GM18502 (cell line): ENCODE results near the gene SNU13.
"Not testable (repeated sequence)": the region's sequence is repeated elsewhere in the genome, so short reads cannot be mapped to it uniquely, and the experiment has no call there.

ENCODE experiments used
- ATAC-seq: cut with Tn5 transposase; IDR thresholded peaks from one replicate; pipeline ENCODE4 v1.9.1; 2021; ENCODE audit warnings: mild to moderate bottlenecking; ENCODE audit not compliant: unreplicated experiment, poor library complexity

Gene SNU13

DNA sequence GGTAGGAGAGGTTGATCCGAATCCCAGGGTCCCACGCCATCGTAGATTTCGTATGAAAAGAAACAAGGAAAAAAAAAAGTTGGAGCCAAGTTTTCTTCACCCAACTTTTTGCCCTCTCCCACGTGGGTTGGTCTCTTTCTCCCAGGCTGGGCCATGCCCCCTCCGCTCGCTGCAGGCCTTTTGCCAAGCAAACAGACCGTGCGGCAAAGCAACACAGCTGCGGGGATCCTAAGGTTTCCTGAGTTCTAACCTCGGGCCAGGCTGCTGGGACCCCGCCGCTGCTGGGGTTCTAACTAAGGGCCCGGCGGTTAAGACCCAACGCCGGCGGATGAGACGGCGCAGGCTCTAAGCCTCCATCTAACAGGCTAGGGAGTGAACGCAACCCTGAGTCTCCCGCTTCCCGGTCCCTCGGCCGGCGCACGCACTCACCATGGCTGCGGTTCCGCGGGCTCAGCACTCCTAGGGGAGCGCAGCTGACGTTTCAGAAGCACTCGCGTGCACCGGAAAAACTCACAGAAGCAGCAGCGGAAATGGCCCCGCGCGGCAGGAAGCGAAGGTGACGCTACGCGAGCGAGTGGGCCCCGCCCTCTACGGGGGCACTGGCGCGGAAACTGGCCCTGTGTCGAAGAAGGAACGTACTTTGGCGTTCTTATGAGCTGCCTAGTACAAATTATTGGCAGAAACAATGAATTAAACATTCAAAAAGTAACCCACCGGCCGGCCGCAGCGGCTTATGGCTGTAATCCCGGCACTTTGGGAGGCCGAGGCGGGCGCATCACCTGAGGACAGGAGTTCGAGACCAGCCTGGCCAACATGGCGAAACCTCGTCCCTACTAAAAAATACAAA is at the start of gene SNU13:
SNU13 (minus strand) TSS at position 503 of the 847 bp plus-strand sequence; CDS start at position 432, 71 bp downstream.
- peak; percentile 87 for ATAC-seq

DNA sequence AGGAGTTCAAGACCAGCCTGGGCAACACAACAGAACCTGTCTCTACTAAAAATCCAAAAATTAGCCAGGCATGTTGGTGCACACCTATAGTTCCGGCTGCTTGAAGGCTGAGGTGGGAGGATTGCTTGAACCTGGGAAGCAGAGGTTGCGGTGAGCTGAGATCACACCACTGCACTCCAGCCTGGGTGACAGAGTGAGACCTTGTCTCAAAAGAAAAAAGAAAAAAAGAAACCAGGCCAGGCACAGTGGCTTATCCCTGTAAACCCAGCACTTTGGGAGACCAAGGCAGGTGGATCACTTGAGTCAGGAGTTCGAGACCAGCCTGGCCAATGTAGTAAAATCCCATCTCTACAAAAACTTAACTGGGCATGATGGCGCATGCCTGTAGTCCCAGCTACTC is 44.6 kb upstream of the SNU13 start:
- ATAC-seq: not testable (repeated sequence)

DNA sequence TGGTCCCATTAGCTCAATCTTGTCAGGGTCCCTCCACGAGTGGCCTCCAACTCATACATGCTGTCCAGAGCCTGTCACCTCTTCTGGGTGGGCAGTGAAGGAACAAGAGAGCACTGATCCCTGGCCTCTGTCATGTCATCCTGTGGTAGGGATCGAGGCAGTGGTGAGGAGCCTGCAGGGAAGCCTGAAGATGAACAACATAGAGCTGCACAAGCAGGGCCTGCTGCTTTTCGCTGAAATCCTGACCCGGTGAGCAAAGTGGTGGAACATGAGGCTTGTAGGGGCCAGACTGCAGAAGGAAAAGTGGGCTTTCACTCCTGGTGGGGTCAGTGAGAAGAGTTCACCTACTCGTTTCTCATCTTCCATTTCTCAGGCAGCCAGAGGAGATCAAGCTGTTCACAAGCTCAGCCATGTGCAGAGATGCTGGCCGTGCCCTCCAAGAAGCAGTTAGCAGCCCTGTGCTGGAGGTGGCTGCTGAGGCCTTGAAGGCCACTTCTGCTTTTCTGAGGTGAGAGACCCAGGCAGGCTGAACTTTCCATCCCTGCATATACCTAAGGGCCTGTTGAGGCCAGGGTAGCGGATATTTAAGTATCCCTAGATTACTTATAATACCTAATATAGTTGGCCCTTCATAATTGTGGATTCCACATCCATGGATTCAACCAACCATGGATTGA is 43.6 kb upstream of the SNU13 start:
- ATAC-seq: no peak

DNA sequence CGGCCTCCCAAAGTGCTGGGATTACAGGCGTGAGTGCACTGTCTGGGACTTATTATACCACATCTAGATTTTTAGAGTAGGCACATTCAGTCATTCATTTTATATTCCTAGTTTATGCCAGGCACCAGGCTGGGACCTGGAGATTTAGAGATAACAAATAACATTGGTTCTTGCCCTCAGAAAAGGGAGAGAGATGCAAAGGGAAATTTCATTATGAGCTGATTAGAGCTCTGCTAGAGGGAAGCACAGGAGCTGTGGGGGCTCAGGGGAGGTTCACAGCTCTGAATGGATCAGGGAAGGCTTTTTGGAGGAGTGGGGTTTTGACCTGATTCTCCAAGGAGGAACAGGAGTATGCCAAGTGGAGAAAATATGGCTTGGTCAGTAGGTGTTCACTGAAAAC is 42.9 kb upstream of the SNU13 start:
- no peak for ATAC-seq

DNA sequence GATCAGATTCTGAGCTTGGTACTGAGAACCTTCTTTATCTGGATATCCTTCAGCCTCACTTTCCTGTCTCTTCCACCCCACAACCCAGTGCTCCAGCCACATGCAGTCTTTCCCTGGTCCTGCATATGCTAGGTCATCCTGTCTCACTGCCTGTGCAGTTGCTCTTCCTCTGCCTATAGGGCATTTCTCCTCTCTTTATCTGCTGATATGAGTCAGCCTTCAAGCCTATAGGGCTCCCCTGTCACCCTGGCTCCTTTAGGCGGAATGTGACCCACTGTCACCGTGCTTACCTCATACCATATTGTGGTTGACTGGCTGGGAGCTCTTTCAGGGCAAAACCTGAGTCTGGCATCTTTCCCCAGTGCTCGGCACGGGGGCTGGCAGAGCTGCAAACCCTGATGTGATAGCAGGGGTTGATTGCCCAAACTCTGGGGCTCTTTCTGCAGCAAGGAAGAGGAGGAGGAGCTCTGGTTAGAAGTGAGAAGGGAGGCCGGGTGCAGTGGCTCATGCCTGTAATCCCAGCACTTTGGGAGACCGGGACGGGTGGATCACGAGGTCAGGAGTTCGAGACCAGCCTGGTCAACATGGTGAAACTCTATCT is 36.9 kb upstream of the SNU13 start:
- ATAC-seq: no peak

DNA sequence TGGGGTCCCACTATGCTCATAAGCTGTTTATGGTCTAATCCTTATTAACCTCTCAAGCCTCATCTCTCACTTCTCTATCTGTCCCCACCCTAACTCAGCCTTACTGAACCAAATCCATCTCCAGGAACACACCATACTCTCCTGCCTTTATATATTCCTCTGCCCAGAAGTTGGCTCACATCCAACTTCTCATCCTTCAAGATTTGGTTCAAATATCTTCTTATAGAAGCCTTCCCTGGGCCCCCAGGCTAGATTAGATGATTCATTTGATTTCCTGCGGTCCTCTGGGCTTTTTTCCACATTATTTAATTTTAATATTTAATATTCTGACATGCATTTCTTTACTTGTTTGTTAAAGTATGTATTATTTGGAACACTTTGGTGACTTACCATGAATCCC is 33.8 kb upstream of the SNU13 start:
- no peak for ATAC-seq

DNA sequence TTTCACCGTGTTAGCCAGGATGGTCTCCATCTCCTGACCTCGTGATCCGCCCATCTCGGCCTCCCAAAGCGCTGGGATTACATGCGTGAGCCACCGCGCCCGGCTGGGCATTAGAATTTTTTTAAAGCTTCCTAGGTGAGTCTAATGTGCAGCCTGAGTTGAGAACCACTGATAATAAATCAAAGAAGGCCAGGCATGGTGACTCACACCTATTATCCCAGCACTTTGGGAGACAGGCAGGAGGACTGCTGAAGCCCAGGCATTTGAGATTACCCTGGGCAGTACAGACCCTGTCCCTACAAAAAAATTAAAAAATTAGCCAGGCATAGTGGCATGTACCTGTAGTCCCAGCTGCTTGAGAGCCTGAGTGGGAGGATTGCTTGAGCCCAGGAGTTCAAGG is 24.3 kb upstream of the SNU13 start:
- ATAC-seq: no peak

DNA sequence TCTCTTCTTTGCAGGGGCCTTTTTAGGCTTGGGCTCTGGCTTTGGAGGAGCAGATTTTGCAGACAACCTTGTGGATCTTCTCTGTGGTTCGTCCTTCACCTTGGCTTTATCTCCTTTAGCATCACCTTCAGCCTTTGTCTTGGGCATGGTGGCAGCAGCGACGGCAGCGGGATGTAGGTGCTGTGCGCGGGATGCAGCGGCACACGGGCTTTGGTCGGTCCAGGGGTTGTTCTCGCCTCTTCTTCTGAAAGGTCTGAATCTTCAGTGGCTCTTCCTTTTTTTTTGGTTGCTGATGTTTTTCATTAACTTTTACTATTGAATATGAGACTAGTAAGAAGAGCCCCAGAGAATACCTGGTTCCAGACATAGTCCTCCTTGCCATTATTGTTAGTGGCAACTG is 20.7 kb upstream of the SNU13 start:
- ATAC-seq: no peak

DNA sequence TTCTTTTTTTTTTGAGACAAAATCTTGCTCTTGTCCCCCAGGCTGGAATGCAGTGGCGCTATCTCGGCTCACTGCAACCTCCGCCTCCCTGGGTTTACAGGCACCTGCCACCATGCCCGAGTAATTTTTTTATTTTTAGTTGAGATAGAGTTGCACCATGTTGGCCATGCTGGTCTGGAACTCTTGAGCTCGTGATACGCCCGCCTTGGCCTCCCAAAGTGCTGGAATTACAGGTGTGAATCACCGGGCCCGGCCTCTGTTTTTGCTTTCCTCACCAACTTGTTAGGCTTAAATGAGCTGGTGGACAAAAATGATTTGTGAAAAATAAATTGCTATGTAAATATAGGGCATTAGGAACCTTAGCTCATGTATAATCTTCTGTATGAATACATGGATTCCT is 14.1 kb upstream of the SNU13 start:
- no peak for ATAC-seq

DNA sequence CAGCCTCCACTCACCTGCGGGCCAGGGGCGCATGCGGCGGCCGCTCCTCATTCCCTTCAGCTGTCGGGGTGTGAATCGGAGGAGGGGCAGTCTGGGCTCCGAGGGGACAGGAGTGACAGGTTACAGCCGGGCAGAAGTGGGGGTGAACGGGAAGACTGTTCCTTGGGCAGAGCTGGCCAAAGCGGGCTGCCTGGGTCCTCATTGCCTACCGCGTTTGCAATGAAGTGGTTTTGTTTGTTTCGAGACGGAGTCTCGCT is 11.4 kb upstream of the SNU13 start:
- ATAC-seq: no peak

DNA sequence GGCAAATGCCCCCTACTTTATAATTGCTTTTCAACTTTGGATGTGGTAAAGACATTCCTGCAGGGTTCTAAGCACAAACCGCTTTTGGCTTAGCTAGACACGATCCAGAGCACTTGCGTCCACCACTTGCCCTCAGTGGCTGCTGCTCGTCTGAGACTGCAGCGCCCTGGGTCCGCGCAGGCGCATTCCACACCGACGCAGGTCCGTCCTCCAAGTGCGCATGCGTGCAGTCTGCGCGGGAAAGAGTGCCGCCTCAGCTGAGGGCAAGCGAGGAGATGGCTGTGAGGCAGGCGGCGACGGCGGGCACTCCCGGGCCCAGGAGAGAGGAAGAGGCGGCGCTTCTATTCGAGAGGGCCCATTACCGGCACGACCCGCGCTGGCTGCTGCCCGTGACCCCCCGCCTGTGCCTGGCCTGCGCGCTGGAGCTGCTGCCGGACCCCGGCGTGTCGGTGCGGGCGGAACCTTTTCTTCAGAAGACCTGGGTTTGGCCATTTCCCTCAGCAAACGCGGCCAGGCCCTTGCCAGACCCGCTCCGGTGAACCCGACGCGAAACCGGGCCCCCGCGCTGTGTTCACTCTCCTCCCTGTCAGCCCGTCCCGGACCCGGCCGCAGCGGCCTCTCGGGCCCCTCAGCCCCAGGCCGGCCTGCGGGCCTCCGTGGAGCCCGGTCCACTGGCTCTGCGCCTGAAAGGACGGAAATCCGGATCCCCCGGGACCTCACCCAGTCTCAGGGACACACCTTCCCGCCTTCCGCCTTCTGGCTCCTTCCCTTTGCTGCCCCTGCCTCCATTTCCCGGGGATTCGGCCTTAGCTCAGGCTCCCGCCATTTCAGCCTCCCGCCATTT is 10.8 kb upstream of the SNU13 start, which contains the start of gene MEI1:
MEI1 (plus strand) TSS at position 240 of the 844 bp plus-strand sequence; CDS start at position 276, 36 bp downstream.
- no peak for ATAC-seq

DNA sequence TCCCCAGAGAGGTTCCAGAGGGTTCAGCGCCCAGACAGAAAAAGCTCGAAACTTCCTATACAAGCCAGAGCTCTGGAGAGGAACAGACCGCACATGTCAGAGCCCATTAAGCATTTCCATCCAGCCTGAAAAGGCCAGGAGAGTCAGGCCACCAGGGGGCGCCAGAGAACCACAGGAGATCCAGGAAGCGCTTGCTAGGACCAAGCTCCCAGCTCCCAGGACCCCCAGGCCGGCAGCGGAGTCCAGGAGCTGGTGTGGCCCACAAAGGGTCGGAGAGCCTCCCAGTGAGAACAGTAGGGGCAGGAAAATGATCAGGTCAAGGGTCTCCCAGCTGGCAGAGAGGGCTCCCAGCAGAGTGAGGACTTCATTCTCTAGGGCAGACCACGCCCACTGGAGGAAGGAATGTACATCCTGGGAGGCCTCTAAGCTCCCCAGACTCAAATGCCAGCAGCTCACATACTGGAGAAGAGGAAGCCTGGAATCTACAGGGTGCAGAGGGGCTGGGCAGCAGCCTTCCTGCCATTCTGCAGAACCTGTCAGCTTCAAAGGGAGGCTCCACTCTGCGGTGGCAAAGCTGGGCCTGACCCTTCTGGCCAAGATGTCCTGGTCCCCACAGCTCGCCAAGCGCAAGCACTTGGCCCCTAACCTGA is 8.6 kb upstream of the SNU13 start:
- peak; percentile 58 for ATAC-seq

DNA sequence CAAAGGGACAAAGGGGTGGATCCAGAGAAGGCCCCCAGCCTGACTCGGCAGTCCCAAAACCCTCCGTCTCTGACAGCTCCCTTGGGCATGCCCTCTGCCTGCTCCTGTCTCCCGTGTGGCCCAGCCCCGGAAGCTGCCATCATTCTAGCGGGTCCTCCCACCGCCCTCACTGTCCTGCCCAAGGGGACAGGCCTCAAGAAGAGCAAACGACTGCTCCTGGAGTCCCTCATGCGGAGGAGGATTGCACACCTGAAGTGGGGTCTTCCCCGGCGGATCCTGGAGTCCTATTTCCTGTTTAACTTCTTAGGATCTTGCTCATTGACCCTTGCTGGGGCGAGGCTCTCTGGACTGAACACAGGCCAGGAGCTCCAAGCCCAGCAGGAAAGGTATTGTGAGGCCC is 8.0 kb upstream of the SNU13 start:
- ATAC-seq: peak; percentile 6

DNA sequence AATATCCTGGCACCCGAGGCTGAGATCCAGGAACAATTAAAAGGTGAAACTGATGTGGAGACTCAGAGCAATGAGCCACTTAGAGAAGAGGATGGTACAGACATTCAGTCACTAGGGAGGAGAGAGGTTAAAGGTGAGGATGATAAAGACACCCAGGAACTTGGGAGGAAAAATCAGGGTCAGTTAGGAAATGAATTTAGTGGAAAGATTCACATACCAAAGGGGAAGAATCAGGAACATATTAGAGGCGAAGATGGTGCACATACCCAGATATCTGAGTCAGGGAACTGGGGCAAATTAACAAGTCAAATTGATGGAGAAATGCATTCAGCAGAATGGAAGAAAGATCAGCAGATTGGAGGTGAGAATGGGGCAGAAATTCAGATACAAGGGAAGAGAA is 6.5 kb upstream of the SNU13 start:
- ATAC-seq: no peak

DNA sequence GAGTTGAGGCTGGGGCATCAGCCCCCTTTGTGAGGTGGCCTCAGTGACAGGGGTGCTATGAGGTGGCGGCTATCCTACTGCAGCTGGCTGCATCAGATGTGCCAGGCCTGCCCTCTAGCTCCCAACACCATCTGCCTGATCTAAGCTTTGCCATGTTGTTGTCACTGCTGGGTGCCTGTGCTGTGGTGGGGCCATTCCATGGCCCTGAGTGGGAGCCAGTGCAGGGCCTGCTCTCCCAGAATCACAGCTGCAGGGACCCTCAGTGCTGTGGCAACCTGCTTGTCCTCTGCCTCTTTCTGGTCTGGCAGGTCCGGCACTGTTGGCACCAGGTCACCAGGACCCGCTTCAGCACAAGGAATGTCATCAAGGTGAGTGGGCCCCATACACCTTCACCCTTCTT is 1.8 kb upstream of the SNU13 start:
- ATAC-seq: no peak

DNA sequence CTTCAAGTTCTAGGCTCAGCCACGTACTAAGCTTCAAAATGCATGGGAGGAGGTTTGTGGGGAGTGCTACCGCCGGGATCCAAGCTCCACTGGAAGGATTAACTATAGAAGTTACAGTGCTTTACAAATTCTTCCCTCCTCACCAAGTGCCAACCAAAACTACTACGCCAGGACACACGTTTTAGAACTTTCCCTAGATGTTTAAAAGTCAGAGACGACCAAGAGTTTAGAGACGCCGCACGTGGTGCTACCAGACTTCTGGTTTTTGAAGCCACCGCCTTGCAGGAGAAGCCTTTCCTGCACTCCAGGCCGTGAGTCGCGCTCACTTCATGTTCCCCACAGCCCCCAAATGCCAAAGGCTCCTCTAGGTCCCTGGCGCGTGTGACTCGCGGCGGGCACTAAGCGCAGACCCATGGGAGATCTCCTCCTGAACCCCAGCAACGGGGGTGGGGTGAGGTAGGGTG is 734 bp downstream of the SNU13 start:
- ATAC-seq: no peak

DNA sequence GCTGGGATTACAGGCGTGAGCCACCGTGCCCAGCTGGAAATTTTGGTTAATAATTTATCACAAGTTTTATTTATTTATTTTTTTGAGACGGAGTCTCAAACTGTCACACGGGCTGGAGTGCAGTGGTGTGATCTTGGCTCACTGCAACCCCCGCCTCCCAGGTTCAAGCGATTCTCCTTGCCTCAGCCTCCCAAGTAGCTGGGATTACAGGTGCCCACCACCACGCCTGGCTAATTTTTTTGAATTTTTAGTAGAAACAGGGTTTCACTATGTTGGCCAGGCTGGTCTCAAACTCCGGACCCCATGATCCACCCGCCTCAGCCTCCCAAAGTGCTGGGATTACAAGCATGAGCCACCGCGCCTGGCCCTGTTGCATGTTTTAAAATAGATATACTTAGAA is 1.8 kb downstream of the SNU13 start:
- not testable (repeated sequence) for ATAC-seq

DNA sequence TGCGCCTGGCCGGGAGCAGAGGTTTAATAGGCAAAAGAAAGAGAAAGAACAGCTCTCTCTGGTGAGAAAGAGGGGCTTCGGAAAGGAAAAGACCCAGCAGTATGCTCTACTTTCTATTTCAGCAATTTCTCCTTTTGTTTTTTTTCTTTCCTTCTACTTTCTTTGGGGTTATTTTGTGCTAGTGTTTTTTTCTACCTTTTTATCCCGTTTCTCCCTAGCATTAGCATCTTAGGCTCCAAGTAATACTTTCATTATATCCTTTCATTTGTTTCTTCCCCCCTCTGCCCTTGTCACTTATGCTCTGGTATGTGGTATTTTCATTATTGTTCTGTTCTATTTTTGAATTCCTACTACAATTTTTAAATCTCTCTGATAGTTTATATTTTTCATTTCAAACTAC is 4.5 kb downstream of the SNU13 start:
- ATAC-seq: no peak

DNA sequence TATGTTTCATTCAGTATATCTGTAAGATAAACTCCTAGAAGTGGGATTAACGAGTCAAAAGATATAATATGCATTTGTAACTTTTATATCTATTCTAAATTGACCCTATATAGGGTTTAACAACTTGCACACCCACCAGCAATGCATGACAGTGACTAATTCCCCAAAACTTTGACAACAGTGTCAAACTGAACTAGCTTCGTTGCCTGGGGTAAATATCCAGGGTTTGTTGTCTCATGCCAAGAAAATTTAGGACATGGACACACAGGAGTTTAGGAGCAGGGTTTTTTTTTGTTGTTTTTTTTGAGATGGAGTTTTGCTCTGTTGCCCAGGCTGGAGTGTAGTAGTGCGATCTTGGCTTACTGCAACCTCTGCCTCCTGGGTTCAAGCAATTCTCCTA is 5.1 kb downstream of the SNU13 start:
- ATAC-seq: no peak

DNA sequence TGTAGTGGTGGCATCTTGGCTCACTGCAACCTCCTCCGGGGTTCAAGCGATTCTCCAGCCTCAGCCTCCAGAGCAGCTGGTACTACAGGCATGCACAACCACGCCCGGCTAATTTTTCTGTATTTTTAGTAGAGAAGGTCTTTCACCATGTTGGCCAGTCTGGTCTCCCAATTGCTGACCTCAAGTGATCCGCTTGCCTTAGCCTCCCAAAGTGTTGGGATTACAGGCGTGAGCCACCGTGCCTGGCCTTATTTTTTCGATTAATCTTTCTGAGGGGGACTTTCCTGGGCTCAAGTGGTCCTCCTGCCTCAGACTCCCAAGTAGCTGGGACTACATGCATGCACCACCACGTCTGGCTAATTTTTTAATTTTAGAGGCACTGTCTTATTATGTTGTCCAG is 5.6 kb downstream of the SNU13 start:
- no peak for ATAC-seq
